Measurements from ENCODE around the gene RNF43. TPM values are rescaled to one million over a fixed set of nuclear protein-coding genes. Genes with fewer than 3 reads are reported as not detected.
A peak's percentile ranks its signal among the peaks of the same experiment; 100 is the strongest.

Gene RNF43
- polyA plus RNA-seq, 1 donor (not counting 4 experiments of a cell fraction or from before 2014, with no cell fraction given) = 15.0 TPM

DNA sequence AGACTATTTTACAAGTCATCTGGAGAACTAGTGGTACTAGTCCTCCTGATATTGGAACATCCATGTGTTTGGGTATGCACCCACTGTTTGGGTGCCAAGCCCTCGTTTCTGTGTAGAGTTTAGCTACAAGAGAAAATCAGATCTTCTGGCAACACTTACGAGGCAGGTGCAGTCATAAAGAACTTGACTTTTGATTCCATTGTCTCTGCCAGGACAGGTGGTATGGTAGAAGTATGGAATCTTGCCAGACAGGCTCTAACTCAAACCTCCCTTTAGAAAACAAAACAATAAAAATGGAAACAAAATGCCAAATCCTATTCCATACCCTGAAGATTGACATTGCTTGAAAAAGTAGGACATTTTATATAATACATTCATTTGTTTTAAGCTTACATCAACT is 16.0 kb downstream of the RNF43 start:
- Histone ChIP-seq H3K27ac (ENCODE audit: control insufficient read depth, insufficient read depth, low read length) (peak overlapping the region; percentile 95), H3K4me3 (ENCODE audit: control insufficient read depth in 2 of 3, extremely low read depth in 1 of 3, insufficient read depth in 2 of 3, low read depth in 1 of 3, low read length in 3 of 3) (peak overlapping the region in 2 of 3 experiments; percentile 6 to 29), H3K79me2 (ENCODE audit: control insufficient read depth, insufficient read depth, low read length) (peaks cover 52% of the 10 kb centered on the region), H3K4me1 (ENCODE audit: control insufficient read depth, extremely low read depth, insufficient read depth, low read length) (peaks cover 64% of the 10 kb centered on the region), H3K36me3 (ENCODE audit: control insufficient read depth in 2 of 2, extremely low read depth in 1 of 2, insufficient read depth in 2 of 2, low read length in 2 of 2) (peaks cover 0 to 8% of the 10 kb centered on the region in 2 experiments), H3K9ac (ENCODE audit: control insufficient read depth, extremely low read depth, insufficient read depth, low read length) (no peak overlapping the region), H4K20me1 (ENCODE audit: control insufficient read depth, extremely low read depth, insufficient read depth, low read length) (peaks cover 2% of the 10 kb centered on the region), H2AFZ (ENCODE audit: control insufficient read depth, low read length) (no peak overlapping the region), H3K9me3 (ENCODE audit: control insufficient read depth, low read depth, low read length) (no peaks in the 10 kb centered on the region), H3K9me1 (ENCODE audit: control insufficient read depth, extremely low read depth, insufficient read depth, low read length) (no peaks in the 10 kb centered on the region), H3K27me3 (ENCODE audit: control insufficient read depth, extremely low read depth, insufficient read depth, low read length) (no peaks in the 10 kb centered on the region), H3K4me2 (ENCODE audit: control insufficient read depth, extremely low read depth, insufficient read depth, low read depth, low read length) (peak overlapping the region; percentile 84)
- dilution Hi-C loops (cut with MboI; ENCODE audit: extremely low pct_ligation_motif_present, low sequenced_read_pairs) = no loop called here
- DNase-seq (ENCODE audit: low read depth, low spot score) (no peak), FAIRE-seq (peak; percentile 26)
- TF ChIP-seq, protein P1, sequence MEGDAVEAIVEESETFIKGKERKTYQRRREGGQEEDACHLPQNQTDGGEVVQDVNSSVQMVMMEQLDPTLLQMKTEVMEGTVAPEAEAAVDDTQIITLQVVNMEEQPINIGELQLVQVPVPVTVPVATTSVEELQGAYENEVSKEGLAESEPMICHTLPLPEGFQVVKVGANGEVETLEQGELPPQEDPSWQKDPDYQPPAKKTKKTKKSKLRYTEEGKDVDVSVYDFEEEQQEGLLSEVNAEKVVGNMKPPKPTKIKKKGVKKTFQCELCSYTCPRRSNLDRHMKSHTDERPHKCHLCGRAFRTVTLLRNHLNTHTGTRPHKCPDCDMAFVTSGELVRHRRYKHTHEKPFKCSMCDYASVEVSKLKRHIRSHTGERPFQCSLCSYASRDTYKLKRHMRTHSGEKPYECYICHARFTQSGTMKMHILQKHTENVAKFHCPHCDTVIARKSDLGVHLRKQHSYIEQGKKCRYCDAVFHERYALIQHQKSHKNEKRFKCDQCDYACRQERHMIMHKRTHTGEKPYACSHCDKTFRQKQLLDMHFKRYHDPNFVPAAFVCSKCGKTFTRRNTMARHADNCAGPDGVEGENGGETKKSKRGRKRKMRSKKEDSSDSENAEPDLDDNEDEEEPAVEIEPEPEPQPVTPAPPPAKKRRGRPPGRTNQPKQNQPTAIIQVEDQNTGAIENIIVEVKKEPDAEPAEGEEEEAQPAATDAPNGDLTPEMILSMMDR (optimal IDR thresholded peaks at IDR 0.05 in 1 of 3, IDR thresholded peaks at IDR 0.05 in 1 of 3, conservative IDR thresholded peaks at IDR 0.05 in 1 of 3; ENCODE audit: extremely low read depth in 1 of 3, insufficient read depth in 2 of 3, low read length in 3 of 3) = no peak
- no peak for TF ChIP-seq EZH2 (IDR thresholded peaks at IDR 0.05; ENCODE audit: low read length)

DNA sequence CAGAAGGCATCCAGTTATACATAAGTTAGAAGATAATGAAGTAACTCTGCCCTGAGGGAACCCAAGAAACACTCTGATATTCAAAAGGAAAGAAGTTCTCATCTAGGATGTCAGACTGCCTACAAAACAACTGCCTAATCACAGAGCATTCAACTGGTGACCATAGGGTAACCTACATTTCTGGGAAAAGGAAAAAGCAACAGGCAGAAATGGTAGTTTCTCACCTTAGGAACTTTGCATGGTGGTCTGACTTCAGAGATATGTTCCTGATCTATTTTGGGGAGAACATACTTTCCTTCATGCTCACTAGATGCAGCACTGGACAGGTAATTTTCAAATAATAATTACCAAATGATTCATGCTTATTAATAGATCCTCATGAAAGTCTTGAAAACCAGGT is 16.5 kb downstream of the RNF43 start:
- H3K9me3 ChIP-seq (ENCODE audit: control insufficient read depth, low read depth, low read length) = no peaks in the 10 kb centered on the region
- H3K9me1 ChIP-seq (ENCODE audit: control insufficient read depth, extremely low read depth, insufficient read depth, low read length) = no peaks in the 10 kb centered on the region
- H3K36me3 ChIP-seq (ENCODE audit: control insufficient read depth in 2 of 2, extremely low read depth in 1 of 2, insufficient read depth in 2 of 2, low read length in 2 of 2) = peaks cover 0 to 8% of the 10 kb centered on the region in 2 experiments
- H3K27ac ChIP-seq (ENCODE audit: control insufficient read depth, insufficient read depth, low read length) = peak overlapping the region; percentile 30
- H3K79me2 ChIP-seq (ENCODE audit: control insufficient read depth, insufficient read depth, low read length) = peaks cover 52% of the 10 kb centered on the region
- H3K4me1 ChIP-seq (ENCODE audit: control insufficient read depth, extremely low read depth, insufficient read depth, low read length) = peaks cover 59% of the 10 kb centered on the region
- H2AFZ ChIP-seq (ENCODE audit: control insufficient read depth, low read length) = no peak overlapping the region
- DNase-seq (ENCODE audit: low read depth, low spot score) (no peak), FAIRE-seq (no peak)
- dilution Hi-C loops (cut with MboI; ENCODE audit: extremely low pct_ligation_motif_present, low sequenced_read_pairs) = no loop called here
- H3K4me2 ChIP-seq (ENCODE audit: control insufficient read depth, extremely low read depth, insufficient read depth, low read depth, low read length) = peak overlapping the region; percentile 84
- H3K4me3 ChIP-seq (ENCODE audit: control insufficient read depth in 2 of 3, extremely low read depth in 1 of 3, insufficient read depth in 2 of 3, low read depth in 1 of 3, low read length in 3 of 3) = no peak overlapping the region
- H3K9ac ChIP-seq (ENCODE audit: control insufficient read depth, extremely low read depth, insufficient read depth, low read length) = no peak overlapping the region
- TF ChIP-seq, protein P1 (optimal IDR thresholded peaks at IDR 0.05 in 1 of 3, IDR thresholded peaks at IDR 0.05 in 1 of 3, conservative IDR thresholded peaks at IDR 0.05 in 1 of 3; ENCODE audit: extremely low read depth in 1 of 3, insufficient read depth in 2 of 3, low read length in 3 of 3) = no peak
- TF ChIP-seq EZH2 (IDR thresholded peaks at IDR 0.05; ENCODE audit: low read length) = no peak
- peaks cover 3% of the 10 kb centered on the region for H4K20me1 ChIP-seq (ENCODE audit: control insufficient read depth, extremely low read depth, insufficient read depth, low read length)
- no peaks in the 10 kb centered on the region for H3K27me3 ChIP-seq (ENCODE audit: control insufficient read depth, extremely low read depth, insufficient read depth, low read length)
